IPS-15b (cell line): Measurements from ENCODE around the gene PIK3R3.
"Not testable (repeated sequence)": the region's sequence is repeated elsewhere in the genome, so short reads cannot be mapped to it uniquely, and the experiment has no call there.

Experiments
- H3K27me3 ChIP-seq: one replicate; pipeline ENCODE4 v1.6.1; 2013; ENCODE audit warnings: low read length; ENCODE audit not compliant: control insufficient read depth, insufficient read depth
- H3K36me3 ChIP-seq: one replicate; pipeline ENCODE4 v1.6.1; 2013; ENCODE audit warnings: low read length; ENCODE audit not compliant: control insufficient read depth, insufficient read depth
- H3K4me1 ChIP-seq: one replicate; pipeline ENCODE4 v1.6.1; 2013; ENCODE audit warnings: mild to moderate bottlenecking, low read length; ENCODE audit not compliant: control insufficient read depth, insufficient read depth
- H3K4me3 ChIP-seq: one replicate; pipeline ENCODE4 v1.5.1; 2013; ENCODE audit warnings: low read depth, low read length
- H3K9ac ChIP-seq: one replicate; pipeline ENCODE4 v1.6.1; 2013; ENCODE audit warnings: low read depth, mild to moderate bottlenecking, low read length
- H3K9me3 ChIP-seq: one replicate; pipeline ENCODE4 v1.6.1; 2013; ENCODE audit warnings: mild to moderate bottlenecking, low read length; ENCODE audit not compliant: control insufficient read depth, insufficient read depth

Gene PIK3R3

DNA sequence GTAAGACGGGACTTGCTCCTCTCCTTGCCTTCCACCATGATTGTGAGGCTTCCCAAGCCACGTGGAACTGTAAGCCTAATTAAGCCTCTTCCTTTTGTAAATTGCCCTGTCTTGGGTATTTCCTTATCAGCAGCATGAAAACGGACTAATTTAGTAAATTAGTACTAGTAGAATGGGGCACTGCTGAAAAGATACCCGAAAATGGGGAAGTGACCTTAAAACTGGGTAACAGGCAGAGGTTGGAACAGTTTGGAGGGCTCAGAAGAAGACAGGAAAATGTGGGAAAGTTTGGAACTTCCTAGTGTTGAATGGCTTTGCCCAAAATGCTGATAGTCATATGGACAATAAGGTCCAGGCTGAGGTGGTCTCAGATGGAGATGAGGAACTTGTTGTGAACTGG is 75.2 kb downstream of the PIK3R3 start:
- H3K36me3 ChIP-seq, H3K4me1 ChIP-seq, H3K27me3 ChIP-seq, H3K9me3 ChIP-seq, H3K9ac ChIP-seq, H3K4me3 ChIP-seq: not testable (repeated sequence)

DNA sequence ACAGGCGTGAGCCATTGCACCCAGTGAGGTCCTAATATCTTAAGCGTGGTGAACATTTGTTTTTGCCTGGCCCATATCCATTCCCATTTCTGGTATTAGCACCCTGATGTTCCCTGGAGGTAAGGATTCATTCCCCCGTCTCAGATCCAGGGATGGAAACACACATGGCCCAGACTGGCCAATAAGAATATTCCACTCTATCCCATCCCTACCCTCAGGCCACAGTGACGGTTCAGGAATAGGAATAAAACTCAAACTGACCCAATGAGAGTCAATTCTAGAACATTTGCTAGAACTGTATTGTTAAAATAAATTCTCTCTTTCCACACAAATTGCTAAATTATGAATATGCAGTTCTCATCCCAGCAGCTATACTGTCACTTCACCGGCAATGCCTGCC is 76.1 kb downstream of the PIK3R3 start:
- Histone ChIP-seq H3K27me3 (no peaks in the 10 kb centered on the region), H3K36me3 (no peaks in the 10 kb centered on the region), H3K9ac (no peak overlapping the region), H3K9me3 (no peaks in the 10 kb centered on the region), H3K4me1 (no peaks in the 10 kb centered on the region), H3K4me3 (no peak overlapping the region)

DNA sequence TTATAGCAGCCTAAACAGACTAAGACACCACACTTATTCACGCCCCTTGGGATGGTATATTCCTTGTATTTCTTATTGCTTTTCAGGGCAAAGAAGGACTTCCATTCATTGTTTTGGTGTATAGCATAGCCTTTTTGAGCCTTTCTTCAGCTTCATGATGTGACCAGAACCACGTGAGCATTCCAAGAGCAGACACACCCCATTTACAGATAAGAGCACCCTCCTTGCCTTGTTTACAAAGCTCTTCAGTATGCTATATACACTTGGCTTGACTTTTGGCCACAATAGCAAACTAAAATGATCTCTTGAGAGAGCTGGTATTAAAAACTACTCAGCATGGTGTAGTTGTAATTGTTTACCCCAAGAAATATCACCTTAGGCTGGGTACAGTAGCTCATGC is 78.7 kb downstream of the PIK3R3 start:
- no peaks in the 10 kb centered on the region for H3K36me3 ChIP-seq
- no peaks in the 10 kb centered on the region for H3K9me3 ChIP-seq
- no peak overlapping the region for H3K4me3 ChIP-seq
- H3K4me1 ChIP-seq: no peaks in the 10 kb centered on the region
- no peaks in the 10 kb centered on the region for H3K27me3 ChIP-seq
- H3K9ac ChIP-seq: no peak overlapping the region

DNA sequence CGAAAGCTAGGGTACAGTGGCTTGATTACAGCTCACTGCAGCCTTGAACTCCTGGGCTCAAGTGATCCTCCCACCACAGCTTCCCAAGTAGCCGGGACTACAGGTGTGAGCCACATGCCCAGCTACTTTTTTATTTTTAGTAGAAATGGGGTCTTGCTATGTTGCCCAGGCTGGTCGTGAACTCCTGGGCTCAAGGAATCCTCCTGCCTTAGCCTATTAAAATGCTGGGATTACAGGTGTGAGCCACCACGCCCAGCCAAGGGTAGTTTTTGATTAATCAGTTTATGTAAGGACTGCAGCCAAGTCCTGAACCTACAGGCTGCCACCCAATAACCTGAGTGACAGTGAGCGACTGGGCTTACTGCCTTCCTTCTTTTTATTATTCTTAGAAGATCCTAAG is 88.3 kb downstream of the PIK3R3 start:
- H3K36me3 ChIP-seq: no peaks in the 10 kb centered on the region
- peaks cover 6% of the 10 kb centered on the region for H3K27me3 ChIP-seq
- no peak overlapping the region for H3K4me3 ChIP-seq
- peaks cover 11% of the 10 kb centered on the region for H3K4me1 ChIP-seq
- H3K9ac ChIP-seq: no peak overlapping the region
- H3K9me3 ChIP-seq: no peaks in the 10 kb centered on the region

DNA sequence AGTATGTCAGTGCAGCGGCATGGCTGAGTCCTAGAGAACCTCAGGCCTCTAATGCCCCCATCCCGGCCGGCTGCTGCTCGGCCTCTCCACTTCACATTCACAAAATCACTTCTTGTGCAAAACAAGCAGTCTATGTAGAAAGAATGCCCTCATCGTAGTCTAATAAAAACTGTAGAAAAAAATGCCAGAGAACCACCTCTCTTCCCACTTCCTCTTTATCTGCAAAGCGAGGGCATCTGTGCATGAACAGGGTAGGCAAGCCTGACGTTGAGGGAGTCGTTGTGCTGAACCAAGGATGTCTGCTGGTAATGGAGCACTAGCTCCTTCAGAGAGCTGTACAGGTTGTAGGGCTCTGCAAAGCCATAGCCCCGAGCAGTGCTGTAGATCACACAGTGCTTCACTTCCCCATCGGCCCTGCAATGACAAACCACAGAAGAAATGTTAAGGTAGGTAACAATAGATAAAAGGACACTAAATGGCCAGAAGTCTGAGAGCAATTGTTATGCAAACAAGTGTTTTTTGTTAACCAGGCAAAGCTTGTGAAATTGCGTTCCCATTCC is 88.9 kb downstream of the PIK3R3 start:
- Histone ChIP-seq H3K4me3 (no peak overlapping the region), H3K4me1 (peaks cover 11% of the 10 kb centered on the region), H3K9me3 (no peaks in the 10 kb centered on the region), H3K9ac (no peak overlapping the region), H3K27me3 (peaks cover 6% of the 10 kb centered on the region), H3K36me3 (no peaks in the 10 kb centered on the region)

DNA sequence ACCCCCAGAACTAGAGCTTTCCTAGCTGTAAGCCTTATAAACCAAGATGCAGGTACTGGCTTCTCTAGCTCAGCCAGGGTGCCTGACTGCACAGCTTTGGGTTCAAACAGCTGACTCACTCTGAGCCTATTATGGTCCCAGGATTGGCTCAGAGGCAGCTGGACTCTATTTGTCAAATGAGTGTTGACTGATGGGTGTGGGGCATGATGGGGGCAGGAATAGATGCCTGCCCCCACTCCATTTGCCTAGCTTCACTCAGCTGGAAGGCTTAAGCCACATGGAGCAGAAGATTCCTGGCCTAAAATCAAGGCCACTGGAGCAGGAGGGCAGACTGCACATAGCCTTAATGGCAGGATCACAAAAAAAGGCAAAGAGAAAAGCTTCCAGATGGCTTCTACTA is 90.5 kb downstream of the PIK3R3 start:
- Histone ChIP-seq H3K36me3 (no peaks in the 10 kb centered on the region), H3K27me3 (peaks cover 6% of the 10 kb centered on the region), H3K4me1 (peaks cover 15% of the 10 kb centered on the region), H3K9me3 (no peaks in the 10 kb centered on the region), H3K9ac (no peak overlapping the region), H3K4me3 (no peak overlapping the region)

DNA sequence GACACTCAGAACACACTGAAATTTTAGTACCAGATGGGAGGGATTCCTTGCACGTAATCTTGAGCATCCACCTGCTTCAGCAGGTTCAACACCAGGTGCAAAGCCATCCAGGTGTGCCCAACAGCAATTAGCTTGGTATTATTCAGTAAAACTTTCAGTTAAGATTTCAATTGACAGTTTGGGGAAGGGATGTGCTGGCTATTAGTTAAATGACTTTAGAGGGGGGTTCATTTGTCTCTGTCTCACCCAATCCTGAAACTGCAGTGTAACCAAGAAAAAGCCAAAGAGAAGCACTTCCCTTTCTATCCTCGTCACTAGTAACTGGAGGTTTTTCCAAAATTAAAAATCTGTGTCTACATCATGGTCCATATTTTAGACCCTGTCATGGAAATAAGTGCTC is 90.9 kb downstream of the PIK3R3 start:
- H3K27me3 ChIP-seq: peaks cover 6% of the 10 kb centered on the region
- no peaks in the 10 kb centered on the region for H3K9me3 ChIP-seq
- no peaks in the 10 kb centered on the region for H3K36me3 ChIP-seq
- H3K4me3 ChIP-seq: no peak overlapping the region
- no peak overlapping the region for H3K9ac ChIP-seq
- peaks cover 15% of the 10 kb centered on the region for H3K4me1 ChIP-seq

DNA sequence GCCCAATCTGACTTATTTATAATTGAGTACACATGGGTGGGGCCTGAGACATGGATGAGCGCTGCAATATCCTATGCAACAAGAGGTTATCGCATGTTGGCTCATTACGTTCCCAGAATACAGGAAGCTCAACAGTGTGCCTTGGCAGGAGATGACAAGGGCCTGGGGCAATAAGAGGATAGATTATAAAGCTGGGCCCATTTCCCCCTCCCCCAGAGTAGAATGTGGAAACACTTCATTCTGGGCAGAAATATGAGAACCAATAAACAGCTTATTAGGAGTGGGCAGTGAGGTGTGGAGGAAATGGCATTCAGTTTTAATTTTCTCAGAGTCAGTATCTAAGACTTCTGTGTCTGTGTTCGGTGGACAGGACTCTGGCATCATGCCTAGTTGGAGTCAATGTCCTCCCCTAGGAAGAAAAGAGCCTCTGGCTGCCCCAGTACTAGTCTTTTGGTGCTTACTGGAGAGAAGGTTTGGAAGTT is 92.8 kb downstream of the PIK3R3 start:
- no peak overlapping the region for H3K9ac ChIP-seq
- peaks cover 4% of the 10 kb centered on the region for H3K27me3 ChIP-seq
- H3K4me1 ChIP-seq: peaks cover 15% of the 10 kb centered on the region
- peaks cover 3% of the 10 kb centered on the region for H3K36me3 ChIP-seq
- no peaks in the 10 kb centered on the region for H3K9me3 ChIP-seq
- H3K4me3 ChIP-seq: no peak overlapping the region

DNA sequence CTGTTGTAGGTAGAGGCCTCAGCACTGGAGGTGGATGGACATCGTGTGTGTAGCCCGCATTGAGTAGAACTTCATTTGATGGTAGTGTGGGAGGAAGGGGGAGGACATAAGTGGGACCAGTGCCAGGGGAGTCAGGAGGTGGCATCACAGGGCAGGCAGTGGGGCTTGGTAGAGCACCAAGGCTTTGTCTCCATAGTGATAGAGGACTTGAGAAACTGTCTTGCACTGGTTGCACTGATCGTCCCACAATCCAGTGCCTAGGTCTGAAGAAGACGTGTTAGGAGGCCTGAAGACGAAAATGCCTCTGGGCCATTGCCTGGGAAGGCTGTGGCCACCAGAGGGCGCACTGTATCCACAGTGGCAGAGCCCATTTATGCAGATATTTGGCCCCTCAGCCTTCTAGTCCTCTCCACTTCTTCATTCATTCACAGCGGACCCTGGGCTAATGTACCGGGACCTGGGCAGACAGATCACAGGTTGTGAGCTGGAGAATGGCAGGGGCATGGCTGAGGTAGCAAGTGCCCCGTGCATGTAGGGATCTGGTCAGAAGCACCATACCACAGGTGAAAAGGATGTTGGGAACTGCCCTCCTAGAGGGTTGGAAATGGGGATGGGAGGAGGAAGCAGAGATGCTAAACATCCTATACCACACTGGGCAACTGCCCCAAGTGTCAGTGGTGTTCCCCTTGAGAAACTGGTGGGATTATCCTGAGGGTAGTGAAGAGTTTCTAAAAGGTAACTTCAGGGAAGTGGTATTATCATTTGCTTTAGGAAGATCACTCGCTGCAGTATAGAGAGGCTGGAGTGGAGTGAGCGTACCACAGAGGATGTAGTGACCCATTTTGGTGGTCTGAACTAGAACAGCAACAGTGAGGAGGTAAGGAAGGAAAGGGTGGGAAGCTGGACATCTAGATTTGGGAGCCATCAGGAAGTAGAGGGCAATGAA is 95.3 kb downstream of the PIK3R3 start:
- Histone ChIP-seq H3K9ac (no peak overlapping the region), H3K36me3 (peaks cover 13% of the 10 kb centered on the region), H3K27me3 (no peaks in the 10 kb centered on the region), H3K4me3 (no peak overlapping the region), H3K4me1 (peaks cover 3% of the 10 kb centered on the region), H3K9me3 (no peaks in the 10 kb centered on the region)

DNA sequence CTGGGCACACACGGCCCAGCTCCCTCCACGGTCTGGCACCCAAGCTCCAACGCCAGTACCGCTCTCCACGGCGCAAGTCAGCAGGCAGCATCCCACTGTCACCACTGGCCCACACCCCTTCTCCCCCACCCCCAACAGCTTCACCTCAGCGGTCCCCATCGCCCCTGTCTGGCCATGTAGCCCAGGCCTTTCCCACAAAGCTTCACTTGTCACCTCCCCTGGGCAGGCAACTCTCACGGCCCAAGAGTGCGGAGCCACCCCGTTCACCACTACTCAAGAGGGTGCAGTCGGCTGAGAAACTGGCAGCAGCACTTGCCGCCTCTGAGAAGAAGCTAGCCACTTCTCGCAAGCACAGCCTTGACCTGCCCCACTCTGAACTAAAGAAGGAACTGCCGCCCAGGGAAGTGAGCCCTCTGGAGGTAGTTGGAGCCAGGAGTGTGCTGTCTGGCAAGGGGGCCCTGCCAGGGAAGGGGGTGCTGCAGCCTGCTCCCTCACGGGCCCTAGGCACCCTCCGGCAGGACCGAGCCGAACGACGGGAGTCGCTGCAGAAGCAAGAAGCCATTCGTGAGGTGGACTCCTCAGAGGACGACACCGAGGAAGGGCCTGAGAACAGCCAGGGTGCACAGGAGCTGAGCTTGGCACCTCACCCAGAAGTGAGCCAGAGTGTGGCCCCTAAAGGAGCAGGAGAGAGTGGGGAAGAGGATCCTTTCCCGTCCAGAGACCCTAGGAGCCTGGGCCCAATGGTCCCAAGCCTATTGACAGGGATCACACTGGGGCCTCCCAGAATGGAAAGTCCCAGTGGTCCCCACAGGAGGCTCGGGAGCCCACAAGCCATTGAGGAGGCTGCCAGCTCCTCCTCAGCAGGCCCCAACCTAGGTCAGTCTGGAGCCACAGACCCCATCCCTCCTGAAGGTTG is 97.6 kb downstream of the PIK3R3 start:
- Histone ChIP-seq H3K4me3 (no peak overlapping the region), H3K9ac (no peak overlapping the region), H3K27me3 (no peaks in the 10 kb centered on the region), H3K36me3 (peaks cover 30% of the 10 kb centered on the region), H3K4me1 (peaks cover 3% of the 10 kb centered on the region), H3K9me3 (no peaks in the 10 kb centered on the region)

DNA sequence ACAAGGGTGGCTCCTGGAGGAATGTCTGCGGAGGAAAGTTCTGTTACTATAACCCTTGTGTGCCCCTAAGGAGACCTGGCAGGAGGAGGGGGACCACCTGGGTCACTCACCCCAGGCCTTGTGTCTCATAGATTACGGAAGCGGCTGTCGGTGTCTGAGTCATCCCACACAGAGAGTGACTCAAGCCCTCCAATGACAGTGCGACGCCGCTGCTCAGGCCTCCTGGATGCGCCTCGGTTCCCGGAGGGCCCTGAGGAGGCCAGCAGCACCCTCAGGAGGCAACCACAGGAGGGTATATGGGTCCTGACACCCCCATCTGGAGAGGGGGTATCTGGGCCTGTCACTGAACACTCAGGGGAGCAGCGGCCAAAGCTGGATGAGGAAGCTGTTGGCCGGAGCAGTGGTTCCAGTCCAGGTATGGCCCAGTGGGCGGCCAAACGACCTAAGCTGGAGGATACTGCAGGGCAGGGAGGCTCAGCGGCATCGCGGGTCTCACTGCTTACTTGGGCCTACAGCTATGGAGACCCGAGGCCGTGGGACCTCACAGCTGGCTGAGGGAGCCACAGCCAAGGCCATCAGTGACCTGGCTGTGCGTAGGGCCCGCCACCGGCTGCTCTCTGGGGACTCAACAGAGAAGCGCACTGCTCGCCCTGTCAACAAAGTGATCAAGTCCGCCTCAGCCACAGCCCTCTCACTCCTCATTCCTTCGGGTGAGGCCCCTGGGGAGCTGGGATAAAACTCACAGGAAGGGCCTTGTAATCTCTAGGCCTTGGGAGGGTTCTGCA is 101.4 kb downstream of the PIK3R3 start:
- H3K36me3 ChIP-seq: peaks cover 48% of the 10 kb centered on the region
- no peaks in the 10 kb centered on the region for H3K9me3 ChIP-seq
- H3K9ac ChIP-seq: no peak overlapping the region
- no peaks in the 10 kb centered on the region for H3K4me1 ChIP-seq
- H3K27me3 ChIP-seq: no peaks in the 10 kb centered on the region
- H3K4me3 ChIP-seq: no peak overlapping the region
